GM19467 (cell line): ENCODE data around the gene DZIP1L.

Source experiments
- ATAC-seq: cut with Tn5 transposase; IDR thresholded peaks from one replicate; pipeline ENCODE4 v1.9.1; 2021; ENCODE audit warnings: mild to moderate bottlenecking, moderate library complexity; ENCODE audit not compliant: unreplicated experiment

The DZIP1L gene

DNA sequence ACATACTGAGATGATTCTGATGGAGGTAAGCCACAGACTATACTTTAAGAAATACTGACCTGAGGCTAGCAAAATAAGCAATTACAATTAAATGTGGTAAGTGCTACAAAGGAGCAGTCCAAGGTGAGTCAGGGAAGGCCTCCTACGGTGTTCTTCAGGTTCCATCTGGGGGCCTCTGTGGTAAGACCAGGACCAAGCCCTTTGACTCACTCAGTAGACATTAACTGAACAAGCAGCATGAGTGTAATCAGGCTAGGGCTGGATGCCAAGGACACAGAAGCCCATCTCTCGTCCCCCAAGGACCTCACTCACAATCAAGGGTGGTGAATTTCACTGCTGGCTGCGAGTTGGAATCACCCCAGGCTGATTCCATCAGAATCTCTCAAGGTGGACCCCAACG lies 37.3 kb downstream of the DZIP1L start:
- no peak for ATAC-seq

GRCh38 chr3:138072796-138073195 lies 42.6 kb downstream of the DZIP1L start:
- ATAC-seq = no peak

GRCh38 chr3:138070006-138070405 lies 45.4 kb downstream of the DZIP1L start:
- no peak for ATAC-seq

DNA sequence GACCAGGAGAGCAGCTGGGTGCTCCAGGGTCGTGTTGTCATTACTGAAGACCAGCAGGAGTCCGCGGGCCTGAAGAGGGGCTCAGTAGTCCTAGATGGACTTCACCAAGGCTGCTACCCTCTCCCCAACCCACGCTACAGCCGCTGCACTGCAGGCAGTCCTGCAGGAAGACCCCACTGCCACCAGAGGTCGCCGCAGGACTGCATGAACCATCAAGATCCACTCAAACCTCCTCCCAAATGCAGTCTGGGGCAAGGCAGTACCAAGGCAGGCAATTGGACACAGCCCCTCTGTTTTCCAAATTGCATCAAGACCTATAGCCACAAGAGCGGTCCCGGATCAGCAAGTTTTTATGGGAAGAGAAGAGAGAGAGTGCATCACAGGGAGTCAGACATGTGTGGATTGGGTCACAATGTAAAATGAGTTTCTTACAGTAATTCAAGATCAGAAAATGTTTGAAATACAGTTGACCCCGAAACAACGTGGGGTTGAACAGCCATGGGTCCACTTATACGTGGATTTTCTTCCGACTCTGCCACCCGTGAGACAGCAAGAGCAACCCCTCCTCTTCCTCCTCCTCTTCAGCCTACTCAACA lies 46.7 kb downstream of the DZIP1L start:
- ATAC-seq = peak; percentile 62

- ATAC-seq = no peak
Measured at GRCh38 chr3:138068046-138068445, 47.4 kb downstream of the DZIP1L start.

GRCh38 chr3:138066972-138067371 lies 48.4 kb downstream of the DZIP1L start:
- no peak for ATAC-seq

DNA sequence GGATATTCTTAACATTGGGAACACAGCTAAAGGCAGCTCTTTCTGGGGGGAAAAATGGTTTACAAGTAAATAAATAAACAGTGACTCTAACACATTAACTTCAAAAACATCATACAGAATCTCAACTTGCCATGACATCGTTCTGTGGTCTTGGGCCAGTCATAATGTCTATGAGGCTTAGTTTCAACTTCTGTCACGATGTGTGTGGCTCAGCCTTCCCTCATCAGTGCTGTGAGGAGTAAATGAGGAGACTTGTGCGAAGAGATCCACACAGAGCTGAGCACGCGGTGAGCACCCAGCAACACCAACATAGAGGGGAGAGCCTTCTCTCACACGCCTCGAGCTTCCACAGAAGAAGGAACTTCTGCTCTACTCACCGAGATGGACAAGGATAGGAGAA lies 49.0 kb downstream of the DZIP1L start:
- ATAC-seq = peak; percentile 85

- ATAC-seq = peak; percentile 12
Measured at GRCh38 chr3:138065949-138066348, 49.5 kb downstream of the DZIP1L start.

DNA sequence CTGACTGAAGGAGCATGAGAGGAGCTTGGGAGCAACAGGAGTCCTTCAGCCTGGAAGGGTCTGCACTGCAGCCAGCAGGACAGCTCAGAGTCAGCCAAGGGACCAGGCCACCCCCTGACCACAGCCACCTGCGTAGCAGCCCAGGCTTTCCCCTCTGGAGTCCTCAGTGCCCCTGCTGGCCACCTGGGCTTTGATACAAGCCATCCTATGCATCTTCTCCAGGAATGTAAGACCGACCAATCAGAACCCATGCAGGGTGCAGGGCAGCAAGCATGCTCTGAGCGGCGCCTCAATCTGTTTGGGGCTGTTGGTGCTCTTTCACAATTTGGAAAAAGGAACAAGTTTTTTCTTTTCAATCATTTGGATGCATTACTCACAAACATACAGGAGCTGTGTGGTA lies 52.0 kb downstream of the DZIP1L start:
- no peak for ATAC-seq

- no peak for ATAC-seq
Measured at GRCh38 chr3:138062626-138063025, 52.8 kb downstream of the DZIP1L start.

- no peak for ATAC-seq
Measured at GRCh38 chr3:138062037-138062436, 53.4 kb downstream of the DZIP1L start.

DNA sequence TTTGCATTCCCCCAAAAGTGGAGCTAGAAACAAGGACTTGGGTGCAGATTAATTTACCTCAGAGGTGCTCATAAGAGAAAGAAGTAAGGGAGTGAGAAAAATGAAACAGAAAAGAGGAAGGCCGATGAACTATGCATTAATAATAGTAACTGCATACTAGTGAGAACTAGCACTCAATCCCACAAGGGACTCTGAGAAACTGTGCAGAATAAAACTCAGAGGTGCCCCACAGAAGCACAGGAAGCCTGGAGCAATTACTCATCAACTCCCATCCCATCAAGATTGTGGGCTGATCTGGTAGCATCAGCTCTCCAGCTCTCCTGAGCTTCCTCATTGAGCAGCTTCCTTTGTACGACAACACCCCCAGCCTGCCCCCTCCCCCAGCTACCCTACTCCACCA lies 54.6 kb downstream of the DZIP1L start:
- no peak for ATAC-seq

GRCh38 chr3:138059261-138059660 lies 56.1 kb downstream of the DZIP1L start:
- ATAC-seq = no peak

GRCh38 chr3:138057384-138057783 lies 58.0 kb downstream of the DZIP1L start:
- ATAC-seq = no peak

DNA sequence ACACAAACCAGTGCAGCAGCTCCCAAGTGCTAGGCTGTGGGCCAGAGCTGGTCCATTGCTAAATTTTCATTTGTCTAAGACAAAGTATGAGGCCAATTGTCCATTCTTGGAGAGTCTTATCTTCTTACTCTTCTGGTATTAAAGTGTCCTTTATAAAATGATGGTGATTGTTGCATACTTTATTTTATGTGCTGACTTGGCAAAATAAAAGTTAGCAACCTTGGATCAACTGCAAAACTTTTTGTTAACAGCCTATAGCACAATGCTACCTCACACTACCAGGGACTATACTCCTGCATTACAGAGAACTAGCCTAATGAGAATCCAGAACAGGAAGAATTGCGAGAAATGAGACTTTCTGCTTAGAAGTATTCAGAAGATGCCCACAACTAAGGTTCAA lies 61.4 kb downstream of the DZIP1L start:
- ATAC-seq = no peak

DNA sequence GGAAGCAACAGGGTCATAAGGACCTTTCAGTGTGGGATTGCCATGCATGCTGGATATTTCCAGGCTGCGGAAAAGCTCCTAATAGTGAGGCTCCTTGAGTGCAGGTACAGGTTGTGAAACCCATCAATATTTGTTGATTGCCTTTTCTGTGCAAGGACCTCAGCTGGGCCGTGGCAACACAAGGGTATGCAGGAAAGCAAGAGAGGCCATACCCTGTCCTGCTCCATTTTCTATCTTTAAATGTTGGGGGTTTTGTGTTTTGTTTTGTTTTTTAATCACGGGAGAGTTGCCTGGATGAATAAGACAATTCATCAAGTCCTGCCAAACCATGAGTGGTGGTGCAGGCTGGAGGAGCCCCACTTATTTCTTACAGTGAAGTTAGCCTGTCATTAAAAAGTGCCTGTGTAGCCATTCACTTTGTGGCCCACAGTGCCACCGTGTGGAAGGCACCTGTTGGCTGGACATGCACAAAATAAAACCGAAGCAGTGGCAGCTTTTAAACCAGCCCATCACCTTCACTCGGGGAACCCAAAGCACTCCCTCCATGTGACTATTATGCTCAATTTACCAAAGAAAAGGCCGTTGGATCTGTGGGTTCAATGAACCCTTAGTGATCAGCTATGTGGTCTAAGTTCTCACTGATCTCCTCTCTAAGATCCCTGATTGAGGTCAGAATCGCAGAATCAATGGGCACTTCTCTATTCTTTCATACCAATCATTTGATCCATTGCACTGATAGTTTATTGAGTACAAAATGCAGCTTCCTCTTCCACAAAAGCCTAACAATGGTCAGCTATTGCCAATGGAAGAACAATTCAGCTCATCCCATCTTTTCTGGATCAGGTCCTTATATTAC lies 63.2 kb downstream of the DZIP1L start:
- no peak for ATAC-seq

GRCh38 chr3:138049157-138049919 lies 66.1 kb downstream of the DZIP1L start:
- ATAC-seq = no peak

DNA sequence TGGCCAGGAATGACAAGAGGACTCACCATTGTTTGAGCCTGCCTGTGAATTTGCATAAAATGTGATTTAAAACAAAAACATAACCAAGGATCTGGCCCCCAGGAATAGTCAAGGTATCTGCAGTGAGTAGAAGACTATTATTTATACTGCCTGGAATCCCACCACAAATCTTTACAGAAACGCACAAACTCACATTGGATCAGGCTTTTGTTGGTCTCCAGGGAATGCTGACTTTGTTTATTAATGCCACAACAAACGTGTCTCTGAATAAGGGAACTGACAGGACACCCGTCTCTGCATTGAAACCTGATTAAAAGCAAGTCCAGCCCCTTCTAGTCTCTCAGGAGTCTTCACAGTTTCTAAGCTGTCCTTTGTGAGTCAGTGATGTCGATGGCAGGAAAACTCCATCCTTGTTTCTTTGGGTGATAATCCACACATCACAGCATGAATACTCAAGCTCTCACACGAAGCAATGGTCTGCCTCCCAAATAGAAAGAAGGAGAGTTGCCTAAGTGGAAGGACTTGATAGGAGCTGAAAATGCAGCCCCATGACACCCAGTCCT lies 67.7 kb downstream of the DZIP1L start:
- no peak for ATAC-seq

GRCh38 chr3:138046955-138047354 lies 68.5 kb downstream of the DZIP1L start:
- ATAC-seq = no peak

DNA sequence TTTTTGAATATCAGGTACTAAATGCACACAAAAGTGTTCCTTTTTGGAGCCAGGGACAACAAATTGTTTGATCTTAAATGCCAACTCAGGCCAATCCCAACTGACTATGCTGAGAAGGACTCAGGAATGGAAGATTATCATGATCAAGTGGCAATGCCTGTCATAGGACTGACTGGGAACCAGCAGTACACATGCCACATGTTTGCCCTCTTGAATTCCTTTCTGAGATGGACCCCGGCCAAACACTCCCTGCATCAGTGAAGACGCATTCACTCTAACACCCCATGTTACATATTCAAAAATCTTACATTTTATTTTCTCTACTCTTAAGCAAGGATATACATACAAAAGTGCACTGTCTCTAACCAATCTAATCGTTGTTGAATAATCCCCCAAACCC lies 69.3 kb downstream of the DZIP1L start:
- no peak for ATAC-seq

DNA sequence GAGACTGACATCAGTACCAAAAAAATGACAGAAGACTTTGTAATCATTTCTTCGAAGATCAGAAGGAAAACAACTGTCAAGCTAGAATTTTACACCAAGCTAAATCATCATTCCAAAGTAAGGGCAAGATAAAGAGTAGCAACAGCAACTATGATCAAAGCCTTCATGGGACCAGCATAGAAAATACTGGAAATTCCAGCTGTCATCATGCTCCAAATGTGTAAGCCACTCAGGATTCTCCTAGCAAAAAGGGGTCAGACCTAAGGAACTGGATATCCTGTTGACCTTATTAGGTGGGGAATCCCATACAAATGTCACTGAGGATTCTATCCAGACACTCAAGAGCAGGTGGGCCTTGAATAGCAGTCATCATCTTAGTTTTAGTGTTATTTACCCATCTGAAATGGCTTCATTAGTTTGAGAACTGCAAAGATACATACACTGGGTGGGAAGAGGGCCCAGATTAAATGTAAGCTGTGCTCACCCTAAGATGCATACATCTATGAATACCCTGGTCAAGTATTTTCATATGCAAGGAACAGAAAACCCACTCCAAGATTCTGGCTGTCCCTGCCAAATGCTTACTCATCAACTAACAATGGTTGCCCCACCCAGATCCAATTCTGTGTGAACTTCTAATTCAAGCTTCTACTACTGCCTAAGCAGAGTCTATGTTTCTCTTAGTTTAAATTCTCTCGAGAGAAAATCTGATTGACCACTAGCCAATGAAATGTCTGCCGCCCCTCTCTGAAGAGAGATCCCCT lies 72.0 kb downstream of the DZIP1L start:
- ATAC-seq = no peak
